Astrocyte (in vitro differentiated cells and primary cell): ENCODE results near the gene CTNNBIP1. TPM values are rescaled to one million over a fixed set of nuclear protein-coding genes. Genes with fewer than 3 reads are reported as not detected.

Experiments used
- DNase-seq: peaks from one replicate; pipeline ENCODE4 v3.0.0-alpha.2; 2010; ENCODE audit warnings: low read depth
- FAIRE-seq: peaks from 2 replicates; lab custom pipeline; 2011; peaks lifted over from hg19 to GRCh38; lab: Jason Lieb, UNC
- H2AFZ ChIP-seq: 2 replicates; pipeline ENCODE4 v1.6.0; 2012; ENCODE audit warnings: low read depth, low read length, inconsistent platforms
- H3K27ac ChIP-seq: 2 replicates; pipeline ENCODE4 v1.5.1; 2011; ENCODE audit warnings: low read depth, low read length, inconsistent platforms
- H3K27me3 ChIP-seq: 2 replicates; pipeline ENCODE4 v1.6.0; 2011; ENCODE audit warnings: low read length, inconsistent platforms; ENCODE audit not compliant: insufficient read depth
- H3K36me3 ChIP-seq: 2 replicates; pipeline ENCODE4 v1.5.1; 2011; ENCODE audit warnings: low read length, inconsistent platforms; ENCODE audit not compliant: insufficient read depth
- H3K4me1 ChIP-seq: 2 replicates; pipeline ENCODE4 v1.5.1; 2011; ENCODE audit warnings: low read length, inconsistent platforms; ENCODE audit not compliant: insufficient read depth
- H3K4me2 ChIP-seq: 2 replicates; pipeline ENCODE4 v1.6.0; 2012; ENCODE audit warnings: low read length, inconsistent platforms
- H3K4me3 ChIP-seq: 2 replicates; pipeline ENCODE4 v1.5.1; 2011; ENCODE audit warnings: low read depth, mild to moderate bottlenecking, low read length, inconsistent platforms; ENCODE audit not compliant: insufficient read depth
- H3K79me2 ChIP-seq: 2 replicates; pipeline ENCODE4 v1.6.0; 2012; ENCODE audit warnings: mild to moderate bottlenecking, low read length, inconsistent platforms; ENCODE audit not compliant: insufficient read depth
- H3K9ac ChIP-seq: 2 replicates; pipeline ENCODE4 v1.6.0; 2012; ENCODE audit warnings: mild to moderate bottlenecking, low read length, inconsistent platforms
- H3K9me3 ChIP-seq: 2 replicates; pipeline ENCODE4 v1.5.1; 2012; ENCODE audit warnings: low read depth, mild to moderate bottlenecking, low read length, inconsistent platforms; ENCODE audit not compliant: insufficient read depth
- H4K20me1 ChIP-seq: 2 replicates; pipeline ENCODE4 v1.6.0; 2012; ENCODE audit warnings: low read length, inconsistent platforms; ENCODE audit not compliant: insufficient read depth
- H3K27ac Mint-ChIP-seq: one replicate; pipeline ENCODE4 v1.8.0; 2021; ENCODE audit warnings: mild to moderate bottlenecking, mixed read lengths; ENCODE audit not compliant: unreplicated experiment
- H3K27me3 Mint-ChIP-seq: one replicate; pipeline ENCODE4 v1.8.0; 2021; ENCODE audit warnings: low read depth, mixed read lengths; ENCODE audit not compliant: unreplicated experiment
- H3K36me3 Mint-ChIP-seq: one replicate; pipeline ENCODE4 v1.8.0; 2021; ENCODE audit warnings: low read depth, mixed read lengths; ENCODE audit not compliant: unreplicated experiment
- H3K4me1 Mint-ChIP-seq: one replicate; pipeline ENCODE4 v1.8.0; 2021; ENCODE audit warnings: low read depth, mixed read lengths; ENCODE audit not compliant: unreplicated experiment
- H3K4me3 Mint-ChIP-seq: one replicate; pipeline ENCODE4 v1.8.0; 2021; ENCODE audit warnings: mild to moderate bottlenecking, moderate library complexity, mixed read lengths; ENCODE audit not compliant: unreplicated experiment
- H3K9me3 Mint-ChIP-seq: one replicate; pipeline ENCODE4 v1.8.0; 2021; ENCODE audit warnings: mild to moderate bottlenecking, mixed read lengths; ENCODE audit not compliant: unreplicated experiment
- CTCF ChIP-seq: IDR thresholded peaks from 2 replicates; pipeline ENCODE4 v1.5.1; 2011; ENCODE audit warnings: low read depth, mild to moderate bottlenecking, inconsistent platforms, low read length, moderate library complexity; ENCODE audit not compliant: insufficient read depth
- EZH2 ChIP-seq: IDR thresholded peaks from 2 replicates; pipeline ENCODE4 v1.6.1; 2012; ENCODE audit warnings: mild to moderate bottlenecking, low read length, inconsistent platforms; ENCODE audit not compliant: insufficient read depth
- total RNA-seq: library from RNA; stranded (reverse); gene quantifications from 2 replicates; pipeline ENCODE4 v1.2.1, GENCODE V29; 2021

CTNNBIP1 gene
- total RNA-seq, 1 donor from 2014 or later: 53.7 TPM

DNA sequence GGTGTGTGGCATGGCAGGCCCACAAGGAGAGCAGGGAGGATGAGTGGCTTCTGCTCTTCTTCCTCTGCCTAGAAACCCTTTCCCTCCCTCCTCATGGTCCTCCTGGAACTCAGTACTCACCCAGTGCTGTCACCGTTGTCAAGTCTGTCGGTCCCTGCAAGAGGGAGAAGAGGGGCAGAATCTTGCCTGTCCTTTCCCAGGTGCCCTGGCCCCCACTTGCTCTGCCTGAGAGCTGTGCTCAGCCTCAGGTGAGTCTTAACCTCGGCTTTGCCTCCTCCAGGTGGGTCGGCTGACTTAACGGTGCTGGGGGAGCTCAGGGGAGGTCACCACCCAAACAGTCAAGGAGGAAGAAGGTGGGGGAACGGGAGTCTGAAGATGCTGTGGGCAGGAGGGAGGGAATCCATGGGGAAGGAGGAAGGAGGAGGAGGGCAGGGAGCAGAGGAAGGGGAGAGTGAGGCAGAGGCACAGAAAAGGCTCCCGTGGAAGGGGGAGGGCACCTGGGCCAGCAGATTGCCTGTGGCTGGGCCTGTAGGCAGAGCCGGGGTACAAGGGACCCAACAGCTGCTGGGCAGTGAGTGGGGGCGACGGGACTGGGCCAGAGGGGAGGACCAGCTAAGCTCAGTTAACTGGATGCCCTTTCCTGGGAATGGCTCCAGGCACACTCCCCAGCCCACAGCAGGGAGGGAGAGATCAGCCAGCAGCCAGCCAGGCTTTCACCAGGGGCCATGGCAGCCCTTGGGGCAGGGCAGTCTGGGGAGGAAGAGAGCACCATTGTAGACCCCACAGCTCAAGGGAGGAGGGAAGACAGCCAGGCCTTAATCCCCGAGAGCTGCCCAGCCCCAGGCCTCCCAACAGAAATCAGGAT lies 26.3 kb downstream of the CTNNBIP1 start:
- H3K27ac ChIP-seq: no peak overlapping the region
- Mint-ChIP-seq H3K36me3 (peaks cover 14% of the 10 kb centered on the region), H3K9me3 (no peaks in the 10 kb centered on the region), H3K4me1 (peaks cover 26% of the 10 kb centered on the region), H3K27ac (peak overlapping the region; percentile 80), H3K4me3 (no peak overlapping the region), H3K27me3 (no peaks in the 10 kb centered on the region)
- H3K4me2 ChIP-seq: no peak overlapping the region
- no peaks in the 10 kb centered on the region for H3K9me3 ChIP-seq
- H3K36me3 ChIP-seq: no peaks in the 10 kb centered on the region
- H3K4me1 ChIP-seq: peaks cover 12% of the 10 kb centered on the region
- no peak overlapping the region for H2AFZ ChIP-seq
- H3K4me3 ChIP-seq: no peak overlapping the region
- TF ChIP-seq EZH2: no peak
- no peaks in the 10 kb centered on the region for H3K27me3 ChIP-seq
- DNase-seq (no peak), FAIRE-seq (no peak)
- H4K20me1 ChIP-seq: peaks cover 51% of the 10 kb centered on the region
- H3K9ac ChIP-seq: no peak overlapping the region
- no peaks in the 10 kb centered on the region for H3K79me2 ChIP-seq

GRCh38 chr1:9882945-9883303 lies 27.1 kb downstream of the CTNNBIP1 start:
- no peak overlapping the region for H2AFZ ChIP-seq
- no peak overlapping the region for H3K4me3 Mint-ChIP-seq
- no peaks in the 10 kb centered on the region for H3K27me3 ChIP-seq
- H3K27ac Mint-ChIP-seq: peak overlapping the region; percentile 80
- H3K27ac ChIP-seq: no peak overlapping the region
- H3K4me1 ChIP-seq: peaks cover 11% of the 10 kb centered on the region
- no peak for FAIRE-seq
- H3K9ac ChIP-seq: no peak overlapping the region
- DNase-seq: no peak
- H3K27me3 Mint-ChIP-seq: no peaks in the 10 kb centered on the region
- peaks cover 59% of the 10 kb centered on the region for H4K20me1 ChIP-seq
- no peak overlapping the region for H3K4me2 ChIP-seq
- no peaks in the 10 kb centered on the region for H3K79me2 ChIP-seq
- no peak overlapping the region for H3K4me3 ChIP-seq
- H3K36me3 ChIP-seq: no peaks in the 10 kb centered on the region
- no peaks in the 10 kb centered on the region for H3K9me3 Mint-ChIP-seq
- H3K9me3 ChIP-seq: no peaks in the 10 kb centered on the region
- TF ChIP-seq CTCF (no peak), EZH2 (no peak)
- H3K36me3 Mint-ChIP-seq: peaks cover 14% of the 10 kb centered on the region
- peaks cover 22% of the 10 kb centered on the region for H3K4me1 Mint-ChIP-seq

- H3K4me3 ChIP-seq: no peak overlapping the region
- no peak for TF ChIP-seq EZH2
- TF ChIP-seq CTCF: no peak
- H3K79me2 ChIP-seq: no peaks in the 10 kb centered on the region
- no peaks in the 10 kb centered on the region for H3K9me3 Mint-ChIP-seq
- no peak overlapping the region for H3K4me2 ChIP-seq
- H2AFZ ChIP-seq: no peak overlapping the region
- H3K4me1 Mint-ChIP-seq: peaks cover 22% of the 10 kb centered on the region
- H4K20me1 ChIP-seq: peaks cover 61% of the 10 kb centered on the region
- no peaks in the 10 kb centered on the region for H3K27me3 ChIP-seq
- no peaks in the 10 kb centered on the region for H3K36me3 ChIP-seq
- H3K27ac Mint-ChIP-seq: no peak overlapping the region
- H3K27ac ChIP-seq: no peak overlapping the region
- FAIRE-seq (no peak), DNase-seq (no peak)
- peak overlapping the region; percentile 29 for H3K4me3 Mint-ChIP-seq
- no peak overlapping the region for H3K9ac ChIP-seq
- peaks cover 11% of the 10 kb centered on the region for H3K4me1 ChIP-seq
- no peaks in the 10 kb centered on the region for H3K9me3 ChIP-seq
- H3K27me3 Mint-ChIP-seq: no peaks in the 10 kb centered on the region
- H3K36me3 Mint-ChIP-seq: peaks cover 14% of the 10 kb centered on the region
Observed at GRCh38 chr1:9882296-9882944, 27.6 kb downstream of the CTNNBIP1 start.
